Amniotic stem cell (primary cell): ENCODE data around the gene KLLN.
"Not testable (repeated sequence)": the region's sequence is repeated elsewhere in the genome, so short reads cannot be mapped to it uniquely, and the experiment has no call there.

Experiments
- DNase-seq: peaks from one replicate; lab custom pipeline; 2025; lab: John Stamatoyannopoulos, UW

The KLLN gene

GRCh38 chr10:87866412-87866974 lies 3.2 kb upstream of the KLLN start:
- DNase-seq = no peak

GRCh38 chr10:87865241-87865881 lies 2.0 kb upstream of the KLLN start:
- no peak for DNase-seq

GRCh38 chr10:87864496-87865059 lies 1.2 kb upstream of the KLLN start:
- DNase-seq = no peak

- DNase-seq = not testable (repeated sequence)
Measured at GRCh38 chr10:87863951-87864495, 690 bp upstream of the KLLN start.

- no peak for DNase-seq
Measured at GRCh38 chr10:87862679-87863052, 667 bp downstream of the KLLN start.

GRCh38 chr10:87861953-87862678 lies 1.2 kb downstream of the KLLN start:
- DNase-seq = peak; percentile 82

- DNase-seq = no peak
Measured at GRCh38 chr10:87861566-87861952, 1.8 kb downstream of the KLLN start.

- no peak for DNase-seq
Measured at GRCh38 chr10:87860816-87861403, 2.4 kb downstream of the KLLN start.

- peak; percentile 43 for DNase-seq
Measured at GRCh38 chr10:87860156-87860795, 3.1 kb downstream of the KLLN start.

GRCh38 chr10:87855665-87856064 lies 7.7 kb downstream of the KLLN start:
- DNase-seq = not testable (repeated sequence)

GRCh38 chr10:87855247-87855646 lies 8.1 kb downstream of the KLLN start:
- not testable (repeated sequence) for DNase-seq

GRCh38 chr10:87852089-87852488 lies 11.2 kb downstream of the KLLN start:
- no peak for DNase-seq

GRCh38 chr10:87850742-87851205 lies 12.6 kb downstream of the KLLN start:
- peak; percentile 41 for DNase-seq

GRCh38 chr10:87849001-87849400 lies 14.3 kb downstream of the KLLN start:
- DNase-seq = no peak

- no peak for DNase-seq
Measured at GRCh38 chr10:87847550-87847949, 15.8 kb downstream of the KLLN start.

GRCh38 chr10:87846711-87847110 lies 16.6 kb downstream of the KLLN start:
- DNase-seq = not testable (repeated sequence)

- DNase-seq = no peak
Measured at GRCh38 chr10:87846023-87846422, 17.3 kb downstream of the KLLN start.

GRCh38 chr10:87845624-87845998 lies 17.7 kb downstream of the KLLN start:
- DNase-seq = no peak

- no peak for DNase-seq
Measured at GRCh38 chr10:87844837-87845623, 18.3 kb downstream of the KLLN start.

GRCh38 chr10:87843714-87844113 lies 19.6 kb downstream of the KLLN start:
- DNase-seq = no peak
